ENCODE results near the gene GAPDH.
A peak's percentile ranks its signal among the peaks of the same experiment; 100 is the strongest.

The GAPDH gene

DNA sequence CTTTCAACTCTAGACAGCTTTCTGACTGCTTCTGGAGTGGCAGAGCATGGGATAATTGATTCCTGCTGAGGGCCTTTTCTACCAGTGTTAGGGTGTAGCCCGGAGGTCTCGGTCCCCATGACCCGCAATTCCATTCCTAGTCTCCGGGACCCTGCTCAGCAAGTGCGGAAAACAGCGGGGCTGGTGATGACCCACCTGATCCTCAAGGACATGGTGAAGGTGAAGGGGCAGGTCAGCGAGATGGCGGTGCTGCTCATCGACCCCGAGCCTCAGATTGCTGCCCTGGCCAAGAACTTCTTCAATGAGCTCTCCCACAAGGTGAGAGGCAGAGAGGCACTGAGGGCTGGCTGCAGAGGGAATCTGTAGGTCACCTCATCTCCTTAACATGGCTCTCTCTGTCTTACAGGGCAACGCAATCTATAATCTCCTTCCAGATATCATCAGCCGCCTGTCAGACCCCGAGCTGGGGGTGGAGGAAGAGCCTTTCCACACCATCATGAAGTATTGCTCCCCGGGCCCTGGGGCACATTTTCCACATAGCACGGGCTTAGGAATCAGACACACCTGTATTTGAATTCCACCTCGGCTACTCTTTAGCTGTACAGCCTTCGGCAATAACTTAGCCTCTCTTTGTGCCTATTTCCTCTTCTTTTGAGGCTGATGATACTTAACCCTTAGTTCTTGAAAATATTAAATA, 5.6 kb upstream of the GAPDH start:
- ChIA-PET POLR2A (ENCODE audit: low non-redundant PET) (no interaction called here), CTCF (interaction anchor here (0.8 to 1.1 kb wide), 2 partner anchors 9 to 30 kb away, joined by 4 to 7 read pairs; no protein-coding TSS in a partner anchor)
- peak; percentile 52 for DNase-seq (ENCODE audit: low spot score)
- H3K27ac ChIP-seq = peak overlapping the region; percentile 44
- TF ChIP-seq, protein P1, sequence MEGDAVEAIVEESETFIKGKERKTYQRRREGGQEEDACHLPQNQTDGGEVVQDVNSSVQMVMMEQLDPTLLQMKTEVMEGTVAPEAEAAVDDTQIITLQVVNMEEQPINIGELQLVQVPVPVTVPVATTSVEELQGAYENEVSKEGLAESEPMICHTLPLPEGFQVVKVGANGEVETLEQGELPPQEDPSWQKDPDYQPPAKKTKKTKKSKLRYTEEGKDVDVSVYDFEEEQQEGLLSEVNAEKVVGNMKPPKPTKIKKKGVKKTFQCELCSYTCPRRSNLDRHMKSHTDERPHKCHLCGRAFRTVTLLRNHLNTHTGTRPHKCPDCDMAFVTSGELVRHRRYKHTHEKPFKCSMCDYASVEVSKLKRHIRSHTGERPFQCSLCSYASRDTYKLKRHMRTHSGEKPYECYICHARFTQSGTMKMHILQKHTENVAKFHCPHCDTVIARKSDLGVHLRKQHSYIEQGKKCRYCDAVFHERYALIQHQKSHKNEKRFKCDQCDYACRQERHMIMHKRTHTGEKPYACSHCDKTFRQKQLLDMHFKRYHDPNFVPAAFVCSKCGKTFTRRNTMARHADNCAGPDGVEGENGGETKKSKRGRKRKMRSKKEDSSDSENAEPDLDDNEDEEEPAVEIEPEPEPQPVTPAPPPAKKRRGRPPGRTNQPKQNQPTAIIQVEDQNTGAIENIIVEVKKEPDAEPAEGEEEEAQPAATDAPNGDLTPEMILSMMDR (conservative IDR thresholded peaks at IDR 0.05; ENCODE audit: low read depth) = no peak

DNA sequence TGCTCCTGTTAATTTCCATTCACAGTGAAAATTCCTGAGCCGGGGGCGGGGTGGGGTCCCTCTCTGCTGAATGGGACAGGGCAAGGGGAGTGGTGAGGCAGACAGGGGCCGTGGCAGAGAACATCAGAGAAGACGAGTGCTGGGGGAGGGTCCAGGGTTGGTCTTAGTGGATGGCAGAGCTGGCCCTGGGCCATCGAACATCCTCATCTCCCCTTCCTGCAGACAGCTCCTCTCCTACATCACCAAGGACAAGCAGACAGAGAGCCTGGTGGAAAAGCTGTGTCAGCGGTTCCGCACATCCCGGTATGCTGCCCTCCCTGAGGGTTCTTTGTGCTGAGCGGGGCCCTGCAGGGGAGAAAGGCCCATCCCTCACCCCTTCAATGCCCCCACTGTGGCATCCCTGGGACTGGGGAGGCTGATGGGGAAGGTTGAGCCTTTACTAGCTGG, 5.0 kb upstream of the GAPDH start:
- no peak for DNase-seq (ENCODE audit: low spot score)
- TF ChIP-seq, protein P1 (conservative IDR thresholded peaks at IDR 0.05; ENCODE audit: low read depth) = no peak
- peak overlapping the region; percentile 44 for H3K27ac ChIP-seq
- CTCF ChIA-PET = interaction anchor here (0.7 to 1.1 kb wide), 2 partner anchors 29 to 362 kb away, joined by 3 to 7 read pairs; no protein-coding TSS in a partner anchor
- POLR2A ChIA-PET (ENCODE audit: low non-redundant PET) = no interaction called here

DNA sequence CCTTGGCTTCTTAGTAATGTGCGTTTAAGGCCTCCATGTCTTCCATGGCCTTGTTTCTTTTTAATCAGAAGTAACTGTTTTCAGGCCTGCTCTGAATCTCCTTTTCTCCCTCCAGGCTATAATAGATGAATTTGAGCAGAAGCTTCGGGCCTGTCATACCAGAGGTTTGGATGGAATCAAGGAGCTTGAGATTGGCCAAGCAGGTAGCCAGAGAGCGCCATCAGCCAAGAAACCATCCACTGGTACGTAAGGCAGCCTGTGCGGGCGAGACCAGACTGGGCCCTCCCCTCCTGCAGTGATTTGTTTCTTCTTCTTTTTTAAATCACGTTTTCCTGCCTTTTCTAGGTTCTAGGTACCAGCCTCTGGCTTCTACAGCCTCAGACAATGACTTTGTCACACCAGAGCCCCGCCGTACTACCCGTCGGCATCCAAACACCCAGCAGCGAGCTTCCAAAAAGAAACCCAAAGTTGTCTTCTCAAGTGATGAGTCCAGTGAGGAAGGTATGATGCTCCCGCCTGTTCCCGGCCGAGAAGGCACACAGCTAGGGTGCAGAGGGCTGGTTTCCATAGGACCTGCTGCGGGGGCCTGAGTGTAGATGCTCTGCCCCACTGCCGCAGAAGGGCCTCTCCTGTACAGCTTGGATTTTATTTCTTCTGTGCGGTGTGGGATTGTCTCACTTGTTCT, 3.6 kb upstream of the GAPDH start:
- TF ChIP-seq, protein P1 (conservative IDR thresholded peaks at IDR 0.05; ENCODE audit: low read depth) = no peak
- H3K27ac ChIP-seq = peak overlapping the region; percentile 95
- CTCF ChIA-PET = no interaction called here
- POLR2A ChIA-PET (ENCODE audit: low non-redundant PET) = interaction anchor here (0.5 kb wide), 1 partner anchor 27 kb away, joined by 3 read pairs; no protein-coding TSS in a partner anchor
- no peak for DNase-seq (ENCODE audit: low spot score)

DNA sequence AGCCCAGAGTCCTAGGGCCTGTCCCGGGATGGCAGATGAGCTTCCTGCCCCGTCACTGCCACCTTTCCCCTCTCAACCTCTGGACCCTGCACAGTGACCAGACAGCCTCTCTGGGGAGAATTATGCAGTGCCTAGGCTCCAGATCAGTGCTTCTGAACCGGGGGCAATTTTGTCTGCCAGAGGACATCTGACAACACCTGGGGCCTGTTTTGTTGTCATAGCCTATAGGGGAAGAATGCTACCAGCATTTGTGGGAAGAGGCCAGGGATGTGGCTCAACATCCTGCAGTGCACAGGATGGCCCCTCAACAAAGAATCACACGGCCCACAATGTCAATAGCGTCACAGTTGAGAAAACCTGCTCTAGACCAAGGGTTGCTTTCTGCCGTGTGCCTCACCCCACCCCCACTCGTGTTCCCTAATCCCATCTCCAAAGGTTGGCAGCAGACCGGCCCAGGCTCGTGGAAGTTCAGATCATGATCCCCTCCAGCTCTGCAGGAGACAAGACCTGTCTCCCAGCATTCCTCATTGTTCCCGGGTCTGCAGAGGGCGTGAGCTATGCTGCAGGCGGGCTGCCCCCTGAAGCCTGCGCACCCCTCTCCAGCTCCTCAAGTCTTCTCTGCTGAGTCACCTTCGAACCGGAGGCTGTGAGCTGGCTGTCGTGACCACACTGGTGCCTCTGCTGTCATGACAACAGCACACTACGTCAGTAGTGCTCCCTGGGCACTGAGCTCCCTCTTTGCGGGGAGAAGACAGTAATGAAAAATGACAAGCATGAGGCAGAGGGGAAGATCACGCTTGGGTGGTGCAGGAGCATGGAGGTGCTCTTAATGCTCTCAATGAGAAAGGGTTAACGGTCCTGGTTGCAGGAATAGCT, 2.0 kb upstream of the GAPDH start:
- POLR2A ChIA-PET (ENCODE audit: low non-redundant PET) = interaction anchor here (1.2 kb wide), 1 partner anchor 28 kb away, joined by 5 read pairs; no protein-coding TSS in a partner anchor
- DNase-seq (ENCODE audit: low spot score) = peak; percentile 76
- H3K27ac ChIP-seq = peak overlapping the region; percentile 95
- CTCF ChIA-PET = interaction anchor here (0.5 to 0.7 kb wide), 2 partner anchors 18 to 28 kb away, joined by 3 read pairs; no protein-coding TSS in a partner anchor
- TF ChIP-seq, protein P1 (conservative IDR thresholded peaks at IDR 0.05; ENCODE audit: low read depth) = no peak

DNA sequence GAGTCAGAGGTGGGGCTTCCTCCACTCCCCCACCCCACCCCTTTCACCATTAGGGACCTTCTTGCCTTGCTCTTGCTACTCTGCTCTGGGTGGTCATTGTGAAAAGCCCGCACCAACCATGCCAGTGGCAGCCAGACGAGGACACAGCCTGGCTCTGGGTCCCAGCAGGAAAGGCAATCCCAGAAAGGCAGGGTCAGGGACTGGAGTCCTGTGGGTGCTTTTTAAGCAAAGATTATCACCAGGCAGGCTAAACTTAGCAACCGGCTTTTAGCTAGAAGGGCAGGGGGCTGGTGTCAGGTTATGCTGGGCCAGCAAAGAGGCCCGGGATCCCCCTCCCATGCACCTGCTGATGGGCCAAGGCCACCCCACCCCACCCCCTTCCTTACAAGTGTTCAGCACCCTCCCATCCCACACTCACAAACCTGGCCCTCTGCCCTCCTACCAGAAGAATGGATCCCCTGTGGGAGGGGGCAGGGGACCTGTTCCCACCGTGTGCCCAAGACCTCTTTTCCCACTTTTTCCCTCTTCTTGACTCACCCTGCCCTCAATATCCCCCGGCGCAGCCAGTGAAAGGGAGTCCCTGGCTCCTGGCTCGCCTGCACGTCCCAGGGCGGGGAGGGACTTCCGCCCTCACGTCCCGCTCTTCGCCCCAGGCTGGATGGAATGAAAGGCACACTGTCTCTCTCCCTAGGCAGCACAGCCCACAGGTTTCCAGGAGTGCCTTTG, 1.2 kb upstream of the GAPDH start:
- TF ChIP-seq, protein P1 (conservative IDR thresholded peaks at IDR 0.05; ENCODE audit: low read depth) = no peak
- ChIA-PET CTCF (interaction anchor here (0.7 kb wide), 1 partner anchor 27 kb away, joined by 3 read pairs; no protein-coding TSS in a partner anchor), POLR2A (ENCODE audit: low non-redundant PET) (interaction anchor here (1.2 kb wide), 1 partner anchor 29 kb away, joined by 5 read pairs; no protein-coding TSS in a partner anchor)
- peak; percentile 45 for DNase-seq (ENCODE audit: low spot score)
- H3K27ac ChIP-seq = peak overlapping the region; percentile 95
